H1 (cell line): Measurements from ENCODE around the gene ANKRD30A. TPM values are rescaled to one million over a fixed set of nuclear protein-coding genes. Genes with fewer than 3 reads are reported as not detected.

Experiments used
- CTCF ChIA-PET: fragments of 300-600 bp; sonication (Branson Sonifier 250); formaldehyde crosslinking; loops from one replicate; lab custom pipeline; 2021; ENCODE audit not compliant: partially characterized antibody; lab: Charles Lee
- POLR2A ChIA-PET: fragments of 300-600 bp; sonication (Branson Sonifier 250); formaldehyde crosslinking; loops from one replicate; lab custom pipeline; 2021; ENCODE audit warnings: inconsistent platforms; ENCODE audit not compliant: partially characterized antibody; lab: Charles Lee
- DNase-seq, 2 experiments: peaks; one replicate each; pipeline versions ENCODE4 v3.0.0 to v3.0.0-alpha.2; 2010 to 2022; ENCODE audit warnings: low spot score in 2 of 2, low read depth in 1 of 2, mixed read lengths in 1 of 2
- FAIRE-seq: peaks from 2 replicates; lab custom pipeline; 2011; peaks lifted over from hg19 to GRCh38; lab: Jason Lieb, UNC
- H2AFZ ChIP-seq: 2 replicates; pipeline ENCODE4 v1.8.1; 2012; ENCODE audit warnings: low read length, inconsistent platforms
- H2AK5ac ChIP-seq: 2 replicates; pipeline ENCODE4 v1.6.1; 2013; ENCODE audit warnings: low read depth, low read length
- H2BK120ac ChIP-seq: replicated peaks from 2 replicates; pipeline ENCODE3; 2013; ENCODE audit warnings: low read depth, low read length, inconsistent platforms
- H2BK12ac ChIP-seq: 2 replicates; pipeline ENCODE4 v1.6.1; 2013; ENCODE audit warnings: low read depth, low read length
- H2BK15ac ChIP-seq: 2 replicates; pipeline ENCODE4 v1.6.1; 2013; ENCODE audit warnings: low read length
- H2BK20ac ChIP-seq: 2 replicates; pipeline ENCODE4 v1.6.1; 2013; ENCODE audit warnings: low read length
- H2BK5ac ChIP-seq: 2 replicates; pipeline ENCODE4 v1.6.1; 2013; ENCODE audit warnings: low read depth, low read length
- H3K14ac ChIP-seq: 2 replicates; pipeline ENCODE4 v1.6.1; 2013; ENCODE audit warnings: inconsistent platforms; ENCODE audit not compliant: insufficient read length
- H3K18ac ChIP-seq: 2 replicates; pipeline ENCODE4 v1.6.1; 2013; ENCODE audit warnings: low read length; ENCODE audit errors: extremely low read depth
- H3K23ac ChIP-seq: 2 replicates; pipeline ENCODE4 v1.6.1; 2013; ENCODE audit warnings: inconsistent platforms; ENCODE audit not compliant: insufficient read length
- H3K23me2 ChIP-seq: 2 replicates; pipeline ENCODE4 v1.6.1; 2013; ENCODE audit warnings: low read depth, low read length
- H3K27ac ChIP-seq: 2 replicates; pipeline ENCODE4 v1.6.1; 2011; ENCODE audit warnings: low read depth, low read length, inconsistent platforms
- H3K27me3 ChIP-seq, 4 experiments: replicated peaks in 1 of 4; 1 replicate in 1 of 4; 2 replicates in 3 of 4; pipeline versions ENCODE4 v1.6.1 to v1.8.1; 2011 to 2013; ENCODE audit warnings: low read length in 3 of 4, mild to moderate bottlenecking in 3 of 4, inconsistent platforms in 2 of 4, mixed read lengths in 2 of 4, moderate library complexity in 1 of 4; ENCODE audit not compliant: control insufficient read depth in 3 of 4, insufficient read depth in 3 of 4; ENCODE audit errors: extremely low read depth in 1 of 4
- H3K36me3 ChIP-seq, 4 experiments: 2 replicates each; pipeline versions ENCODE4 v1.6.1 to v1.8.1; 2011 to 2013; ENCODE audit warnings: mild to moderate bottlenecking in 4 of 4, low read length in 3 of 4, moderate library complexity in 2 of 4, control low read depth in 1 of 4, inconsistent platforms in 1 of 4; ENCODE audit not compliant: insufficient read depth in 4 of 4, control insufficient read depth in 2 of 4
- H3K4ac ChIP-seq: replicated peaks from 2 replicates; pipeline ENCODE3; 2013; ENCODE audit warnings: low read length, low read depth, mixed read lengths, inconsistent platforms; ENCODE audit not compliant: insufficient read length
- H3K4me1 ChIP-seq, 4 experiments: replicated peaks in 1 of 4; 1 replicate in 1 of 4; 2 replicates in 3 of 4; pipeline versions ENCODE4 v1.6.1 to v1.8.1; 2011 to 2013; ENCODE audit warnings: low read length in 3 of 4, inconsistent platforms in 2 of 4, mixed read lengths in 1 of 4; ENCODE audit not compliant: insufficient read depth in 4 of 4, control insufficient read depth in 3 of 4
- H3K4me2 ChIP-seq, 2 experiments: 2 replicates each; pipeline versions ENCODE4 v1.6.1 to v1.8.1; 2011 to 2013; ENCODE audit warnings: low read depth in 2 of 2, low read length in 2 of 2, control low read depth in 1 of 2, inconsistent platforms in 1 of 2, mild to moderate bottlenecking in 1 of 2; ENCODE audit not compliant: insufficient read depth in 1 of 2
- H3K4me3 ChIP-seq, 4 experiments: fragments of 200-600, 300-600 bp in 1 of 4; sonication (generic), shearing (Covaris generic), sonication (Bioruptor Twin) in 1 of 4; 2 replicates each; pipeline versions ENCODE4 v1.5.1 to v1.8.1; 2011 to 2016; ENCODE audit warnings: low read length in 4 of 4, low read depth in 3 of 4, control low read depth in 2 of 4, inconsistent platforms in 2 of 4, mild to moderate bottlenecking in 2 of 4, mixed read lengths in 1 of 4, moderate library complexity in 1 of 4; ENCODE audit not compliant: insufficient read depth in 2 of 4; ENCODE audit errors: extremely low read depth in 1 of 4
- H3K56ac ChIP-seq: replicated peaks from 2 replicates; pipeline ENCODE3; 2013; ENCODE audit warnings: low read depth, mild to moderate bottlenecking, mixed read lengths, low read length, inconsistent platforms; ENCODE audit not compliant: insufficient read length
- H3K79me1 ChIP-seq: 2 replicates; pipeline ENCODE4 v1.6.1; 2013; ENCODE audit warnings: low read depth, low read length, control low read depth
- H3K79me2 ChIP-seq, 2 experiments: 2 replicates each; pipeline versions ENCODE4 v1.6.1 to v1.8.1; 2012 to 2013; ENCODE audit warnings: low read length in 2 of 2, mild to moderate bottlenecking in 2 of 2, inconsistent platforms in 1 of 2; ENCODE audit not compliant: insufficient read depth in 2 of 2, control insufficient read depth in 1 of 2
- H3K9ac ChIP-seq, 4 experiments: replicated peaks in 1 of 4; 1 replicate in 1 of 4; 2 replicates in 3 of 4; pipeline versions ENCODE4 v1.6.1 to v1.8.1; 2011 to 2013; ENCODE audit warnings: low read depth in 3 of 4, low read length in 3 of 4, control low read depth in 2 of 4, mild to moderate bottlenecking in 2 of 4, moderate library complexity in 2 of 4, inconsistent platforms in 1 of 4; ENCODE audit errors: extremely low read depth in 1 of 4
- H3K9me3 ChIP-seq, 2 experiments: 2 replicates each; pipeline versions ENCODE4 v1.6.1 to v1.8.1; 2012 to 2013; ENCODE audit warnings: mild to moderate bottlenecking in 2 of 2, moderate library complexity in 2 of 2, control low read depth in 1 of 2, inconsistent platforms in 1 of 2, low read depth in 1 of 2, low read length in 1 of 2, mixed read lengths in 1 of 2; ENCODE audit not compliant: insufficient read depth in 2 of 2
- H4K20me1 ChIP-seq, 2 experiments: replicated peaks in 1 of 2; 2 replicates each; pipeline versions ENCODE3 to v1.8.1; 2011 to 2013; ENCODE audit warnings: inconsistent platforms in 2 of 2, low read length in 2 of 2, mild to moderate bottlenecking in 1 of 2; ENCODE audit not compliant: insufficient read depth in 2 of 2, control insufficient read depth in 1 of 2
- H4K5ac ChIP-seq: 2 replicates; pipeline ENCODE4 v1.6.1; 2013; ENCODE audit warnings: low read length, low read depth, mixed read lengths, inconsistent platforms; ENCODE audit not compliant: insufficient read length
- H4K8ac ChIP-seq: 2 replicates; pipeline ENCODE4 v1.8.0; 2013; ENCODE audit warnings: mild to moderate bottlenecking, moderate library complexity, low read length, inconsistent platforms; ENCODE audit not compliant: insufficient read depth; ENCODE audit errors: extremely low read depth
- H4K91ac ChIP-seq: replicated peaks from 2 replicates; pipeline ENCODE3; 2013; ENCODE audit warnings: low read length, mixed read lengths, inconsistent platforms; ENCODE audit not compliant: insufficient read length
- ATF3 ChIP-seq: IDR thresholded peaks from 2 replicates; pipeline ENCODE4 v1.6.1; 2011; ENCODE audit warnings: low read depth, mild to moderate bottlenecking, low read length; ENCODE audit not compliant: insufficient read depth
- CTCF ChIP-seq, 3 experiments: IDR thresholded peaks; 1 replicate in 2 of 3; 2 replicates in 1 of 3; pipeline versions ENCODE4 v1.5.1 to v1.6.1; 2011; ENCODE audit warnings: low read length in 3 of 3, mild to moderate bottlenecking in 3 of 3, inconsistent platforms in 2 of 3, low read depth in 1 of 3, moderate library complexity in 1 of 3; ENCODE audit not compliant: insufficient read depth in 1 of 3; ENCODE audit errors: control extremely low read depth in 1 of 3
- KDM5A ChIP-seq: fragments of 200-600 bp; IDR thresholded peaks from 2 replicates; pipeline ENCODE4 v1.7.1; 2012; ENCODE audit warnings: mild to moderate bottlenecking, low read length, inconsistent platforms, mixed read lengths
- NRF1 ChIP-seq: IDR thresholded peaks from 2 replicates; pipeline ENCODE4 v1.6.1; 2011; ENCODE audit warnings: mild to moderate bottlenecking, low read depth, low read length, improper control_type of control experiment
- POU5F1 ChIP-seq: IDR thresholded peaks from 2 replicates; pipeline ENCODE4 v1.6.1; 2011; ENCODE audit warnings: low read depth, mild to moderate bottlenecking, low read length, moderate library complexity
- RFX5 ChIP-seq: IDR thresholded peaks from 2 replicates; pipeline ENCODE4 v1.6.1; 2011; ENCODE audit warnings: low read depth, low read length, improper control_type of control experiment, borderline replicate concordance
- RNF2 ChIP-seq: fragments of 200-900, 300-1000 bp; sonication (generic); IDR thresholded peaks from 2 replicates; pipeline ENCODE4 v1.7.1; 2016; ENCODE audit warnings: borderline replicate concordance, low read depth, mild to moderate bottlenecking, antibody characterized with exemption, low read length; ENCODE audit not compliant: poor library complexity, severe bottlenecking; ENCODE audit errors: missing control alignments
- SIX5 ChIP-seq: IDR thresholded peaks from 2 replicates; pipeline ENCODE4 v1.6.1; 2011; ENCODE audit warnings: mild to moderate bottlenecking, low read depth, low read length
- TBP ChIP-seq: IDR thresholded peaks from 2 replicates; pipeline ENCODE4 v1.6.1; 2011; ENCODE audit warnings: low read depth, low read length, improper control_type of control experiment
- USF2 ChIP-seq: IDR thresholded peaks from 2 replicates; pipeline ENCODE4 v1.6.1; 2011; ENCODE audit warnings: low read length, improper control_type of control experiment
- WGBS, 2 experiments: shearing (Covaris generic) in 1 of 2; methylation state at CpG; one replicate each; pipeline versions ENCODE4 v1.1.6 to v1.1.7; 2013 to 2015; ENCODE audit warnings: low lambda C conversion rate in 2 of 2, mixed read lengths in 2 of 2, inconsistent platforms in 1 of 2, low coverage in 1 of 2, missing lambda C conversion rate in 1 of 2; ENCODE audit not compliant: insufficient replicate concordance in 2 of 2, insufficient coverage in 1 of 2, insufficient read length in 1 of 2; ENCODE audit errors: extremely low coverage in 1 of 2, missing lambda C conversion rate in 1 of 2; 5-methylcytosine and 5-hydroxymethylcytosine counted together
- polyA plus RNA-seq, 7 experiments: library from polyadenylated mRNA; depleted of rRNA in 3 of 7; stranded (reverse) in 5 of 7; unstranded in 2 of 7; fragments of >200 nt in 5 of 7; fragments of 200-250 nt in 2 of 7; gene quantifications; 1 replicate in 5 of 7; 2 replicates in 1 of 7; 4 replicates in 1 of 7; pipeline versions ENCODE4 v1.2.1 to v1.2.3, GENCODE V29; 2011 to 2013; ENCODE audit warnings: missing spikeins in 2 of 7, mixed read lengths in 2 of 7
- total RNA-seq: library from RNA; stranded (reverse); fragmentation: NEBNext Ultra II Directional; extraction: Animal tissue kit (Norgen Biotek cat#: 25700); gene quantifications from 2 replicates; pipeline ENCODE4 v1.2.1, GENCODE V29; 2021

Gene ANKRD30A
- total and polyA plus RNA-seq, 2 of the 8 experiments (the other 6 are each of a cell fraction or from before 2014, with no cell fraction given), result not detected

- no peak for FAIRE-seq
- Histone ChIP-seq H3K9me3 (peaks cover 46 to 75% of the 10 kb centered on the region in 2 experiments), H2BK120ac (no peak overlapping the region)
- TF ChIP-seq CTCF (IDR thresholded peaks at IDR 0.05; ENCODE audit: control extremely low read depth in 1 of 3, insufficient read depth in 1 of 3, low read depth in 1 of 3, low read length in 3 of 3) (no peak), RFX5 (no peak), POU5F1 (no peak), SIX5 (no peak), NRF1 (no peak), USF2 (no peak), TBP (no peak), KDM5A (no peak), RNF2 (no peak), ATF3 (no peak)
Observed at GRCh38 chr10:37314350-37314749, 189.0 kb downstream of the ANKRD30A start.

More at GRCh38 chr10:37314350-37314749, 189.0 kb downstream of the ANKRD30A start:
- Histone ChIP-seq H4K8ac (no peak overlapping the region), H3K79me2 (no peaks in the 10 kb centered on the region), H3K23me2 (no peaks in the 10 kb centered on the region), H4K91ac (no peak overlapping the region), H3K56ac (no peak overlapping the region), H2BK20ac (no peak overlapping the region), H3K4me2 (no peak overlapping the region), H3K27me3 (no peaks in the 10 kb centered on the region), H2BK15ac (no peak overlapping the region), H4K20me1 (no peaks in the 10 kb centered on the region), H3K4me1 (no peaks in the 10 kb centered on the region), H3K23ac (no peak overlapping the region), H3K4me3 (no peak overlapping the region), H4K5ac (no peak overlapping the region), H2AK5ac (no peak overlapping the region), H3K79me1 (no peaks in the 10 kb centered on the region), H2AFZ (no peak overlapping the region), H2BK12ac (no peak overlapping the region), H3K18ac (no peak overlapping the region), H3K9ac (no peak overlapping the region), H3K27ac (no peak overlapping the region), H3K36me3 (0 out of 8 replicates have a peak, but pooled peaks cover 0 to 2% (median 0%) of the 10 kb centered on the region in 4 experiments), H3K4ac (no peak overlapping the region), H3K14ac (no peak overlapping the region), H2BK5ac (no peak overlapping the region)
- ChIA-PET CTCF (no interaction called here), POLR2A (no interaction called here)
- no peak for DNase-seq
- 64% methylated on average over 3 of the region's 3 CpGs; no CpG with 5 or more reads in 1 of the 2 experiments for WGBS, 2 experiments
